ENCODE results near the gene ITPA. TPM values are rescaled to one million over a fixed set of nuclear protein-coding genes. Genes with fewer than 3 reads are reported as not detected.

ITPA gene
- total and polyA plus RNA-seq, 2 of the 13 experiments (the other 11 are each of a cell fraction or from before 2014, with no cell fraction given), result 60.1 to 103 TPM

DNA sequence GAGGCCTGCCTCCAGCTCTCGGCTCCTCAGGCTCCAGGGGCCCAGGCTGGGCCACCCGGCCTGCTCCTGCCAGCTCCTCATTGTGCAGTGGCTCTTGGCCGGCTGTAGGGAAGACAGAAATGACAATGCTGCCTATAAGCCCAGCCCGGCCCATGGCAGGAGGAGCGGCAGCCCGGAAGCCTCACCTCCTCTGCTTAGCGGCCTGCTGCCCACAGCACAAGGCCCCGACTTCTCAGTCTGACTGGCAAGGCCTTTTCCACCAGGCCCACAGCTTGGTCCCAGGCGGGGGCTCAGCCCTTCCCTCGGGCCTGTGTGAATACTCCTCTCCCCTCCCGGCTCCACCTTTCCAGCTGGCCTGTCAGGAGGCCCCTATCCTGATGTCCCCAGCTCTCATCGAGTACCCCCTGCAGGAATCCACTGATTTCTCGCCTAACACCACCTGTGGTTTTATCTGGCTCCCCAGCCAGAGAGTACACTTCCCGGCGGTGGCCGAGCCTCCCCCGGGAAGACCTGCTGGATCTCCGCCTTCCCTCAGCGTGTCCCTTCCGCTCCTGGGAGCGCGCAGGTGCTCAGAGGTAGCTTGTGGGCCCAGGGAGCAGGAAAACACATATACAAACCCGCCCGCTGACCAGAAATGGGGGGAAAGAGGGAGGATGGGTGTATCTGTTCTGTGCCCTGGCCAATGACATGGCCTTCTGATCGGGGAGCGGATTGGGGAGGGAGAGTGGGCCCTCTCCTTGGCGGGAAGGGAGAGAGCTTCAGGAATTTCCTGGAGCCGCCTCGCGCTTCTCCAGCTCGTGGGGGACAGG lies 5.8 kb upstream of the ITPA start (continued):
- TF ChIP-seq, protein P1, sequence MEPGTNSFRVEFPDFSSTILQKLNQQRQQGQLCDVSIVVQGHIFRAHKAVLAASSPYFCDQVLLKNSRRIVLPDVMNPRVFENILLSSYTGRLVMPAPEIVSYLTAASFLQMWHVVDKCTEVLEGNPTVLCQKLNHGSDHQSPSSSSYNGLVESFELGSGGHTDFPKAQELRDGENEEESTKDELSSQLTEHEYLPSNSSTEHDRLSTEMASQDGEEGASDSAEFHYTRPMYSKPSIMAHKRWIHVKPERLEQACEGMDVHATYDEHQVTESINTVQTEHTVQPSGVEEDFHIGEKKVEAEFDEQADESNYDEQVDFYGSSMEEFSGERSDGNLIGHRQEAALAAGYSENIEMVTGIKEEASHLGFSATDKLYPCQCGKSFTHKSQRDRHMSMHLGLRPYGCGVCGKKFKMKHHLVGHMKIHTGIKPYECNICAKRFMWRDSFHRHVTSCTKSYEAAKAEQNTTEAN (CRISPR knock-in tag; conservative IDR thresholded peaks at IDR 0.05), result 0 out of 2 replicates have a peak, but pooled peaks have one; percentile 53
- TF ChIP-seq, protein P2, sequence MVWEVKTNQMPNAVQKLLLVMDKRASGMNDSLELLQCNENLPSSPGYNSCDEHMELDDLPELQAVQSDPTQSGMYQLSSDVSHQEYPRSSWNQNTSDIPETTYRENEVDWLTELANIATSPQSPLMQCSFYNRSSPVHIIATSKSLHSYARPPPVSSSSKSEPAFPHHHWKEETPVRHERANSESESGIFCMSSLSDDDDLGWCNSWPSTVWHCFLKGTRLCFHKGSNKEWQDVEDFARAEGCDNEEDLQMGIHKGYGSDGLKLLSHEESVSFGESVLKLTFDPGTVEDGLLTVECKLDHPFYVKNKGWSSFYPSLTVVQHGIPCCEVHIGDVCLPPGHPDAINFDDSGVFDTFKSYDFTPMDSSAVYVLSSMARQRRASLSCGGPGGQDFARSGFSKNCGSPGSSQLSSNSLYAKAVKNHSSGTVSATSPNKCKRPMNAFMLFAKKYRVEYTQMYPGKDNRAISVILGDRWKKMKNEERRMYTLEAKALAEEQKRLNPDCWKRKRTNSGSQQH (CRISPR knock-in tag; IDR thresholded peaks at IDR 0.05; ENCODE audit: low read depth), result peak; percentile 52; the same call in 1 of the 2 replicates
- TF ChIP-seq KLF9 (CRISPR knock-in tag; IDR thresholded peaks at IDR 0.05; ENCODE audit: low read depth) (0 out of 2 replicates have a peak, but pooled peaks have one; percentile 6), ZNF776 (CRISPR knock-in tag; IDR thresholded peaks at IDR 0.05) (peak; percentile 62; the same call in 1 of the 2 replicates), TMF1 (CRISPR knock-in tag; IDR thresholded peaks at IDR 0.05; ENCODE audit: low read depth) (0 out of 2 replicates have a peak, but pooled peaks have one; percentile 6), ETV6 (CRISPR knock-in tag; conservative IDR thresholded peaks at IDR 0.05) (no peak), SIX4 (CRISPR knock-in tag; IDR thresholded peaks at IDR 0.05) (no peak; the same call in 1 of the 2 replicates), SSRP1 (CRISPR knock-in tag; IDR thresholded peaks at IDR 0.05) (peak; percentile 55; the same call in 1 of the 2 replicates), MAF1 (CRISPR knock-in tag; IDR thresholded peaks at IDR 0.05; ENCODE audit: borderline replicate concordance) (0 out of 2 replicates have a peak, but pooled peaks have one; percentile 75), GPN1 (CRISPR knock-in tag; IDR thresholded peaks at IDR 0.05; ENCODE audit: borderline replicate concordance) (peak; percentile 35; the same call in 1 of the 2 replicates), POGZ (CRISPR knock-in tag; IDR thresholded peaks at IDR 0.05) (peak; percentile 64), NRL (CRISPR knock-in tag; IDR thresholded peaks at IDR 0.05; ENCODE audit: borderline replicate concordance) (peak; percentile 57), ZNF619 (CRISPR knock-in tag; IDR thresholded peaks at IDR 0.05) (0 out of 2 replicates have a peak, but pooled peaks have one; percentile 21)
- TF ChIP-seq, protein P3, sequence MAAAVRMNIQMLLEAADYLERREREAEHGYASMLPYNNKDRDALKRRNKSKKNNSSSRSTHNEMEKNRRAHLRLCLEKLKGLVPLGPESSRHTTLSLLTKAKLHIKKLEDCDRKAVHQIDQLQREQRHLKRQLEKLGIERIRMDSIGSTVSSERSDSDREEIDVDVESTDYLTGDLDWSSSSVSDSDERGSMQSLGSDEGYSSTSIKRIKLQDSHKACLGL (CRISPR knock-in tag; IDR thresholded peaks at IDR 0.05), result 0 out of 2 replicates have a peak, but pooled peaks have one; percentile 66
- TF ChIP-seq, protein P4, sequence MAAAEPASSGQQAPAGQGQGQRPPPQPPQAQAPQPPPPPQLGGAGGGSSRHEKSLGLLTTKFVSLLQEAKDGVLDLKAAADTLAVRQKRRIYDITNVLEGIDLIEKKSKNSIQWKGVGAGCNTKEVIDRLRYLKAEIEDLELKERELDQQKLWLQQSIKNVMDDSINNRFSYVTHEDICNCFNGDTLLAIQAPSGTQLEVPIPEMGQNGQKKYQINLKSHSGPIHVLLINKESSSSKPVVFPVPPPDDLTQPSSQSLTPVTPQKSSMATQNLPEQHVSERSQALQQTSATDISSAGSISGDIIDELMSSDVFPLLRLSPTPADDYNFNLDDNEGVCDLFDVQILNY (CRISPR knock-in tag; conservative IDR thresholded peaks at IDR 0.05), result peak; percentile 18; the same call in 1 of the 2 replicates
- TF ChIP-seq, protein P5, sequence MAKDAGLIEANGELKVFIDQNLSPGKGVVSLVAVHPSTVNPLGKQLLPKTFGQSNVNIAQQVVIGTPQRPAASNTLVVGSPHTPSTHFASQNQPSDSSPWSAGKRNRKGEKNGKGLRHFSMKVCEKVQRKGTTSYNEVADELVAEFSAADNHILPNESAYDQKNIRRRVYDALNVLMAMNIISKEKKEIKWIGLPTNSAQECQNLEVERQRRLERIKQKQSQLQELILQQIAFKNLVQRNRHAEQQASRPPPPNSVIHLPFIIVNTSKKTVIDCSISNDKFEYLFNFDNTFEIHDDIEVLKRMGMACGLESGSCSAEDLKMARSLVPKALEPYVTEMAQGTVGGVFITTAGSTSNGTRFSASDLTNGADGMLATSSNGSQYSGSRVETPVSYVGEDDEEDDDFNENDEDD (CRISPR knock-in tag; IDR thresholded peaks at IDR 0.05; ENCODE audit: borderline replicate concordance), result peak; percentile 50; the same call in 1 of the 2 replicates
- TF ChIP-seq, protein P6, sequence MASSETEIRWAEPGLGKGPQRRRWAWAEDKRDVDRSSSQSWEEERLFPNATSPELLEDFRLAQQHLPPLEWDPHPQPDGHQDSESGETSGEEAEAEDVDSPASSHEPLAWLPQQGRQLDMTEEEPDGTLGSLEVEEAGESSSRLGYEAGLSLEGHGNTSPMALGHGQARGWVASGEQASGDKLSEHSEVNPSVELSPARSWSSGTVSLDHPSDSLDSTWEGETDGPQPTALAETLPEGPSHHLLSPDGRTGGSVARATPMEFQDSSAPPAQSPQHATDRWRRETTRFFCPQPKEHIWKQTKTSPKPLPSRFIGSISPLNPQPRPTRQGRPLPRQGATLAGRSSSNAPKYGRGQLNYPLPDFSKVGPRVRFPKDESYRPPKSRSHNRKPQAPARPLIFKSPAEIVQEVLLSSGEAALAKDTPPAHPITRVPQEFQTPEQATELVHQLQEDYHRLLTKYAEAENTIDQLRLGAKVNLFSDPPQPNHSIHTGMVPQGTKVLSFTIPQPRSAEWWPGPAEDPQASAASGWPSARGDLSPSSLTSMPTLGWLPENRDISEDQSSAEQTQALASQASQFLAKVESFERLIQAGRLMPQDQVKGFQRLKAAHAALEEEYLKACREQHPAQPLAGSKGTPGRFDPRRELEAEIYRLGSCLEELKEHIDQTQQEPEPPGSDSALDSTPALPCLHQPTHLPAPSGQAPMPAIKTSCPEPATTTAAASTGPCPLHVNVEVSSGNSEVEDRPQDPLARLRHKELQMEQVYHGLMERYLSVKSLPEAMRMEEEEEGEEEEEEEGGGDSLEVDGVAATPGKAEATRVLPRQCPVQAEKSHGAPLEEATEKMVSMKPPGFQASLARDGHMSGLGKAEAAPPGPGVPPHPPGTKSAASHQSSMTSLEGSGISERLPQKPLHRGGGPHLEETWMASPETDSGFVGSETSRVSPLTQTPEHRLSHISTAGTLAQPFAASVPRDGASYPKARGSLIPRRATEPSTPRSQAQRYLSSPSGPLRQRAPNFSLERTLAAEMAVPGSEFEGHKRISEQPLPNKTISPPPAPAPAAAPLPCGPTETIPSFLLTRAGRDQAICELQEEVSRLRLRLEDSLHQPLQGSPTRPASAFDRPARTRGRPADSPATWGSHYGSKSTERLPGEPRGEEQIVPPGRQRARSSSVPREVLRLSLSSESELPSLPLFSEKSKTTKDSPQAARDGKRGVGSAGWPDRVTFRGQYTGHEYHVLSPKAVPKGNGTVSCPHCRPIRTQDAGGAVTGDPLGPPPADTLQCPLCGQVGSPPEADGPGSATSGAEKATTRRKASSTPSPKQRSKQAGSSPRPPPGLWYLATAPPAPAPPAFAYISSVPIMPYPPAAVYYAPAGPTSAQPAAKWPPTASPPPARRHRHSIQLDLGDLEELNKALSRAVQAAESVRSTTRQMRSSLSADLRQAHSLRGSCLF (CRISPR knock-in tag; IDR thresholded peaks at IDR 0.05; ENCODE audit: borderline replicate concordance), result 0 out of 2 replicates have a peak, but pooled peaks have one; percentile 20

All from HepG2 (cell line).